ENCODE results near the gene OR10H4. TPM values are rescaled to one million over a fixed set of nuclear protein-coding genes. Genes with fewer than 3 reads are reported as not detected.
"Not testable (repeated sequence)": the region's sequence is repeated elsewhere in the genome, so short reads cannot be mapped to it uniquely, and the experiment has no call there.

Gene OR10H4
- total RNA-seq, 1 donor from 2014 or later = not detected

DNA sequence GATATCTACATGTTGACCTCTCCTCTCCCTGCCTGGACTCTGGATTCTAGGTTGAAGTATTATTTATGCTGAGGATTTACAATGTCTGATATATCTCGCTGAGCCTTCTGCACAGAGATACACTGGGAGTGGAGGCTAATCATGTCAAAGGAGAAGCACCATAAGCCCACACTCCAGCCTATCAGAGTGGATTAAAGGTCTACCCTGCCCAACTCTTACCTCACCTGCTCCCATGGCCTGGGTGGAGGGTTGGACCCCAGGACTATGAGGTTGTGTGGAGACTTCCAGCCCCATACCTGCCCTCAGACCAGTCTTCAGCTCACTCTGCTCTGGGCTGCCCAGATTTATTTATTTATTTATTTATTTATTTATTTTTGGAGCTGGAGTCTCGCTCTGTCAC is 15.4 kb downstream of the OR10H4 start:
- Mint-ChIP-seq H3K9me3 (no peaks in the 10 kb centered on the region), H3K27me3 (ENCODE audit: insufficient read depth) (peaks cover 12% of the 10 kb centered on the region), H3K36me3 (ENCODE audit: low read depth) (no peaks in the 10 kb centered on the region), H3K4me1 (ENCODE audit: low read depth) (no peaks in the 10 kb centered on the region), H3K27ac (no peak overlapping the region), H3K4me3 (no peak overlapping the region)
- DNase-seq (ENCODE audit: low spot score) = no peak
- intact Hi-C loops (cut with micrococcal nuclease) = no loop called here

DNA sequence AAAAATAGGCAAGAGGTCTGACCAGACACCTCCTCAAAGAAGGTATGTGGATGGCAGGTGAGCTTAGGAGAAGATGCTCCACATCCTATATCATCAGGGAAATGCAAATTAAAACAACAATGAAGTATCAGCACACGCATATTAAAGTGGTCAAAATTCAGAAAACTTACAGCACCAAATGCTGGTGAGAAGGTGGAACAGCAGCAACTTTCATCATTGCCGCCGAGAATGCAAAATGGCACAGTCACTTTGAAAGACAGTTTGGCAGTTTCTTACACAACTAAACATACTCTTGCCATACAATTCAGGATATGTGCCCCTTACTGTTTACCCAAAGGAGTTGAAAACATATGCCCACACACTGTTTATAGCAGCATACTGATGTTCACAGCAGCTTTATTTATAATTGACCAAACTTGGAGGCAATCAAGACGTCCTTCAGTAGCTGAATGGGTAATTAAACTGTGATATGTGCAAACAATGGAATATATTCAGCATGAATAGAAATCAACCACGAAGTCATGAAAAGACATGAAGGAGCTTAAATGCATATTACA is 22.5 kb downstream of the OR10H4 start:
- no peaks in the 10 kb centered on the region for H3K9me3 Mint-ChIP-seq
- H3K27me3 Mint-ChIP-seq (ENCODE audit: insufficient read depth) = peaks cover 14% of the 10 kb centered on the region
- no peaks in the 10 kb centered on the region for H3K36me3 Mint-ChIP-seq (ENCODE audit: low read depth)
- H3K4me1 Mint-ChIP-seq (ENCODE audit: low read depth) = no peaks in the 10 kb centered on the region
- H3K4me3 Mint-ChIP-seq = no peak overlapping the region
- intact Hi-C loops (cut with micrococcal nuclease) = no loop called here
- no peak overlapping the region for H3K27ac Mint-ChIP-seq
- no peak for DNase-seq (ENCODE audit: low spot score)

DNA sequence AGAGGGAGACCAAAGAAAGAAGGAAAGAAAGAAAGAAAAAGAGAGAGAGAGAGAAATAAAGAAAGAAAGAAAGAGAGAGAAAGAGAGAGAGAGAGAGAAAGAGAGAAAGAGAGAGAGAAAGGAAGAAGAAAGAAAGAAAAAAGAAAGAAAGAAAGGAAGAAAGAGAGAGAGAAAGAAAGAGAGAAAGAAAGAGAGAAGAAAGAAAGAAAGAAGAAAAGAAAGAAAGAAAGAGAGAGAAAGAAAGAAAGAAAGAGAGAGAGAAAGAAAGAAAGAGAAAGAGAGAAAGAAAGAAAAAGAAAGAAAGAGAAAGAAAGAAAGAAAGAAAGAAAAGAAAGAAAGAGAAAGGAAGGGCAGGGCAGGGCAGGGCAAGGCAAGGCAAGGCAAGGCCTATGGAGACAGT is 23.2 kb downstream of the OR10H4 start:
- DNase-seq (ENCODE audit: low spot score); H3K9me3 Mint-ChIP-seq; intact Hi-C loops (cut with micrococcal nuclease); H3K27ac Mint-ChIP-seq; H3K4me1 Mint-ChIP-seq (ENCODE audit: low read depth); H3K4me3 Mint-ChIP-seq; H3K36me3 Mint-ChIP-seq (ENCODE audit: low read depth): not testable (repeated sequence)
- H3K27me3 Mint-ChIP-seq (ENCODE audit: insufficient read depth) = peaks cover 11% of the 10 kb centered on the region

DNA sequence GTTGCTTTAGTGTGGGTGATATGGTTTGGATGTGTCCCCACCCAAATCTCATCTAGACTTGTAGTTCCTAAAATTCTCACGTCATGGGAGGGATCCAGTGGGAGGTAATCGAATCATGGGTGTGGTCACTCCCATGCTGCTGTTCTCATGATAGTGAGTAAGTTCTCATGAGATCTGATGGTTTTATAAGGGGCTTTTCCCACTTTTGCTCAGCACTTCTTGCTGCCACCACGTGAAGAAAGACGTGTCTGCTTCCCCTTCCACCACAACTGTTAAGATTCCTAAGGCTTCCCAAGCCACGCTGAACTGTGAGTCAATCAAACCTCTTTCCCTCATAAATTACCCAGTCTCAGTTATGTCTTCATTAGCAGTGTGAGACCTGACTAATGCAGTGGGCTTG is 26.0 kb downstream of the OR10H4 start:
- Mint-ChIP-seq H3K9me3 (no peaks in the 10 kb centered on the region), H3K27ac (no peak overlapping the region), H3K4me1 (ENCODE audit: low read depth) (no peaks in the 10 kb centered on the region), H3K36me3 (ENCODE audit: low read depth) (no peaks in the 10 kb centered on the region), H3K4me3 (no peak overlapping the region), H3K27me3 (ENCODE audit: insufficient read depth) (peaks cover 3% of the 10 kb centered on the region)
- DNase-seq (ENCODE audit: low spot score) = no peak
- intact Hi-C loops (cut with micrococcal nuclease) = no loop called here

DNA sequence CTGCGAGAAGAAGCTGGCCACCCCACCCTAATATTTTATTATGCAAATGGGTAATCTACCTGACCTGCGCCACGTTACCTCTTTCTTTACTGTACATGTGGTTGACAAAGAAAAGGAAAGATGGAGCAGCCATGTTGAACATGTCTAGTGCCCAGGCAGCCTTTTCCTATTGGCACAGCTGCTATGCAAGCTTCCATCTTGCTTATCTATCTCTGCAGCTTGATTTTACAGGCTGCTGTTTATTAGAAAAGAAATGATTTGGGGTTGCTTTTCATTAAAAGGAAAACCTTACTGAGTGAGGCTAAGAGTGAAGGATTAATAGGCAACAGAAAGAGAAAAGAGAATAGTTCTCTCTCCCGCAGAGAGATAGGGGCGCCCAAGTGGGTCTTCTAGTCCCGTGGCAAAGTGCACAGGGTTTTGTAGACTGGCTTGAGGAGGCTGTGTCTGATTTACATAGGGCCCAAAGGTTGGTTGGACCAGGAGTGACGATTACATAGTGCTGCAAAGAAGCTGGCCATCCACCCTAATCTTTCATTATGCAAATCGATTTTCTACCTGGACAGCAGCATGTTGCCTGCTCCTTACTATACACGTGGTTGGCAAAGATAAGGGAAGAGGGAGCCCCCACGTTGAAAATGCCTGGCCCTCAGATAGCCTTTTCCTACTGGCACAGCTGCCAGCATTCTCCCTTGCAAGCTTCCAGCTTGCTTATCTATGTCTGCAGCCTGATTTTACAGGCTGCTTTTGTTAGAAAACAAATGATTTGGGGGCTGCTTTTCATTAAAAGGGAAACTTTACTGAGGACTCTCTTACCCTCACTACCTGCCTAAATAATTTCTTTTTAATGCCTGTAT is 28.3 kb downstream of the OR10H4 start:
- H3K36me3 Mint-ChIP-seq (ENCODE audit: low read depth) = no peaks in the 10 kb centered on the region
- intact Hi-C loops (cut with micrococcal nuclease) = no loop called here
- H3K27ac Mint-ChIP-seq = no peak overlapping the region
- peaks cover 2% of the 10 kb centered on the region for H3K27me3 Mint-ChIP-seq (ENCODE audit: insufficient read depth)
- no peaks in the 10 kb centered on the region for H3K9me3 Mint-ChIP-seq
- H3K4me1 Mint-ChIP-seq (ENCODE audit: low read depth) = no peaks in the 10 kb centered on the region
- no peak overlapping the region for H3K4me3 Mint-ChIP-seq
- DNase-seq (ENCODE audit: low spot score) = no peak

DNA sequence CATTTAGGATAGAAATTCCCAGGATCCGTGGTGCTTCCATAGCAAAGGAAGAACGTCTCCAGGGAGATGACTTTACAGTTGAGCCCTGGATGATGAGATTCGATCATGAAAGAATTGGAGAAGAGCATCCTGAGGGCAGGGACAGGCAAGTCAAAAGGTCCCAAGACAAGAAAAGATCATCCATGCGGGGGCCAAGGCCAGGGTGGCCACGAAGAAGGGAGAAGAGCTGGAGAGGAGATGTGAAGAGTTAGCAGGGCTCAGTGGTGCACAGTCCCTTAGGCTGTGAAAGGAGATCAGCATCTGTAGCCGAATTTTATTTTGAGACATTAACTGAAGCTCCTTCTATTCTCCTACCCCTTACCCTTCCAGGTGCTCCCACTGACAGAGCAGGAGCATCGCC is 28.9 kb downstream of the OR10H4 start:
- Mint-ChIP-seq H3K9me3 (peaks cover 2% of the 10 kb centered on the region), H3K27me3 (ENCODE audit: insufficient read depth) (peaks cover 2% of the 10 kb centered on the region), H3K4me3 (no peak overlapping the region), H3K4me1 (ENCODE audit: low read depth) (no peaks in the 10 kb centered on the region), H3K36me3 (ENCODE audit: low read depth) (no peaks in the 10 kb centered on the region), H3K27ac (no peak overlapping the region)
- DNase-seq (ENCODE audit: low spot score) = no peak
- intact Hi-C loops (cut with micrococcal nuclease) = no loop called here

DNA sequence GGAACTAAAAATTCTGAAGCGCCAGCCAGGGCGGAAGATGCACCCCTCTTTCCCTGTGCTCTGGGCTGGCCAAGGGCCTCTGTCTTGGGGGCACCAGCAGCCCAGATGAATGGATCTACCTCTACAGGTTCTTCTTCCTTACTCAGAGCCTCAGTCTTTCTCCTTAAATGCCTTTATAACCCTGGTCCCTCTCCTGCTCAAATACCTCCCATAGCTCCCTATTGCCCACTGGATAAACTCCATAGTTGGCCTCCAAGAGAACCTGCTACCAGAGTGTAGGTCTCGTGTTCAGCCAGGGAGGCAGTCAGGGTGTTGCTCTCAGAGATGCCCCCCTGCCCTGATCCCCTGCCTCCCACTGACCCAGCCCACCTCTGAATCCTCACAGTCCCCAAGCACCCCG is 30.5 kb downstream of the OR10H4 start:
- no peaks in the 10 kb centered on the region for H3K36me3 Mint-ChIP-seq (ENCODE audit: low read depth)
- H3K27ac Mint-ChIP-seq = no peak overlapping the region
- no peak overlapping the region for H3K4me3 Mint-ChIP-seq
- peaks cover 2% of the 10 kb centered on the region for H3K27me3 Mint-ChIP-seq (ENCODE audit: insufficient read depth)
- no peak for DNase-seq (ENCODE audit: low spot score)
- no peaks in the 10 kb centered on the region for H3K4me1 Mint-ChIP-seq (ENCODE audit: low read depth)
- H3K9me3 Mint-ChIP-seq = peaks cover 9% of the 10 kb centered on the region
- intact Hi-C loops (cut with micrococcal nuclease) = no loop called here

DNA sequence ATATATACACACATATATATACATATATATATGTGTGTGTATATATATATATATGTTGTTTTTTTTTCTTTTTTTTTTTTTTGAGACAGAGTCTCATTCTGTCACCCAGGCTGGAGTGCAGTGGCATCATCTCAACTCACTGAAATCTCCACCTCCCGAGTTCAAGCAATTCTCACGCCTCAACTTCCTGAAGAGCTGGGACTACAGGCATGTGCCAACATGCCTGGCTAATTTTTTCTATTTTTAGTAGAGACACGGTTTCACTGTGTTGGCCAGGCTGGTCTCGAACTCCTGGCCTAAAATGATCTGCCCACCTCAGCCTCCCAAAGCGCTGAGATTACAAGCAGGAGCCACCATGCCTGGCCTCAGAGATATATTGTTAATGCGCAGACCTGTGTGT is 37.0 kb downstream of the OR10H4 start:
- H3K27ac Mint-ChIP-seq; intact Hi-C loops (cut with micrococcal nuclease); DNase-seq (ENCODE audit: low spot score); H3K9me3 Mint-ChIP-seq; H3K4me3 Mint-ChIP-seq; H3K36me3 Mint-ChIP-seq (ENCODE audit: low read depth); H3K4me1 Mint-ChIP-seq (ENCODE audit: low read depth): not testable (repeated sequence)
- H3K27me3 Mint-ChIP-seq (ENCODE audit: insufficient read depth) = peaks cover 12% of the 10 kb centered on the region

DNA sequence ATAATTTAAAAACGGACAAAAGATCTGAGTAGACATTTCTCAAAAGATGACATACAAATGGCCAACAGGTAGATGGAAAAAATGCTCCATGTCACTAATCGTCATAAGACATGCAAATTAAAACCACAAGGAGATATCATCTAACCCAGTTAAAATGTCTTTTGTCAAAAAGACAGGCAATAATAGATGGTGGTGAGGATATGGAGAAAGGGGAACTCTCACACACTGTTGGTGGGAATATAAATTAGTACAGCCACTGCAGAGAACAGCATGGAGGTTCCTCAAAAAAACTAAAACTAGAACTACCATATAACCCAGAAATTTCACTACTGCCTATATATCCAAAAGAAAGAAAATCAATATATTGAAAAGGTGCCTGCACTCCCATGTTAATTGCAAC is 37.9 kb downstream of the OR10H4 start:
- Mint-ChIP-seq H3K27me3 (ENCODE audit: insufficient read depth) (peaks cover 13% of the 10 kb centered on the region), H3K36me3 (ENCODE audit: low read depth) (no peaks in the 10 kb centered on the region), H3K9me3 (peaks cover 15% of the 10 kb centered on the region), H3K4me3 (no peak overlapping the region), H3K27ac (no peak overlapping the region), H3K4me1 (ENCODE audit: low read depth) (no peaks in the 10 kb centered on the region)
- intact Hi-C loops (cut with micrococcal nuclease) = no loop called here
- DNase-seq (ENCODE audit: low spot score) = no peak

DNA sequence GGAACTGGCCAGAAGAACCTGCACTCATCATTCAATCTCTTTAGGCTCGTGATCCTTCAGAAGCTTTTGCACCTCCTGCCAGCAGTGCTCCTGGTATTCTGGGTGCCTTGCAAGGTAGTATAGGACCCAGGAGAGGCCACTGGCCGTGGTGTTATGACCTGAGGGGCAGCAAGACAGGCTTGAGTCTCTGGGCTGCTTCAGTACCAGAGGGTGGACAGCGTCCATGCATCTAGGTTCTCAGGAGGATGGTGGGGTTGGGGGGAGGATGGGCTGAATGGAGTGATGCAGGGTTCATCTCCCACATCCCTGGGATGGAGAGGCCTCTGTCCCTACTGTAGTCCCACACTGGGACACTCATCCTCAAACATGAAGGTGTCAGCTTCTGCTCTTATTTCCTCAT is 41.1 kb downstream of the OR10H4 start:
- no peak for DNase-seq (ENCODE audit: low spot score)
- H3K27ac Mint-ChIP-seq = no peak overlapping the region
- intact Hi-C loops (cut with micrococcal nuclease) = no loop called here
- H3K9me3 Mint-ChIP-seq = peaks cover 8% of the 10 kb centered on the region
- no peaks in the 10 kb centered on the region for H3K36me3 Mint-ChIP-seq (ENCODE audit: low read depth)
- peaks cover 17% of the 10 kb centered on the region for H3K27me3 Mint-ChIP-seq (ENCODE audit: insufficient read depth)
- H3K4me1 Mint-ChIP-seq (ENCODE audit: low read depth) = no peaks in the 10 kb centered on the region
- H3K4me3 Mint-ChIP-seq = no peak overlapping the region

DNA sequence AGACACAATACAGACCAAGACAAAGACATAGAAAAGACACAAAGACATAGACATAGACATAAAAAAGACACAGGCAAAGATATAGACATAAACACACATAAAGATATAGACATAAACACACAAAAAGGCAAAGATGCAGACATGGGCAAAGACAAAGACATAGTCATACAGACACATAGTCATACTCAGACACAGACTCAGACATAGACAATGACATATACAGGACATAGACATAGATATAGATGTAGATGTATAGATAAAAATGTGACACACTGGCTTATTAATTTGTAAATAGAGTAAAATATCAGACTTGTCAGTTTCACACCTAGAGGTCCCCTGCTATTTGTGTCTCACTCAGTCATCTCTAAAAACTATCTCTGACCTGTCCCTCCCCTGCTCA is 42.8 kb downstream of the OR10H4 start:
- H3K9me3 Mint-ChIP-seq = peaks cover 13% of the 10 kb centered on the region
- H3K4me1 Mint-ChIP-seq (ENCODE audit: low read depth) = no peaks in the 10 kb centered on the region
- no peak for DNase-seq (ENCODE audit: low spot score)
- no peaks in the 10 kb centered on the region for H3K36me3 Mint-ChIP-seq (ENCODE audit: low read depth)
- H3K4me3 Mint-ChIP-seq = no peak overlapping the region
- no peak overlapping the region for H3K27ac Mint-ChIP-seq
- peaks cover 18% of the 10 kb centered on the region for H3K27me3 Mint-ChIP-seq (ENCODE audit: insufficient read depth)
- intact Hi-C loops (cut with micrococcal nuclease) = no loop called here

DNA sequence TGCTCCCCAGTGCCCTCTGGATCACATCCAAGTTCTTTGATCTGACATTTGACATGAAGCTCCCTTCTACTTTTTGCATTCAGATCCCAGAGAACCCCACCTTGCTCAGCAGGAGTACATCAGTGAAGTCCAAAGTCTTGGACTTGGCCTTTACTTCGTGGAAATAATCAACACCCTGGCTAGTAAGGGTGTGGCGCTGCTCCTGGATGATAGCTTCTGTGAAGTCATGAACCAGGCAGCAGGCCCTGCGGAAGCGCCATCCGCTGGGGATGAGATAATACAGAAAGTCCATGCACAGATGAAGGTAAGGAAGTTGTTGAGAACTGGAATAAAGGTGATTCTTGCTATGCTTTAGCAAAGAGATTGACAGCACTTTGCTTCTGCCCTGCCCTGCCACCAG is 43.2 kb downstream of the OR10H4 start:
- Mint-ChIP-seq H3K27me3 (ENCODE audit: insufficient read depth) (peaks cover 15% of the 10 kb centered on the region), H3K27ac (no peak overlapping the region), H3K4me1 (ENCODE audit: low read depth) (no peaks in the 10 kb centered on the region), H3K4me3 (no peak overlapping the region), H3K36me3 (ENCODE audit: low read depth) (no peaks in the 10 kb centered on the region), H3K9me3 (peaks cover 17% of the 10 kb centered on the region)
- intact Hi-C loops (cut with micrococcal nuclease) = no loop called here
- DNase-seq (ENCODE audit: low spot score) = no peak

DNA sequence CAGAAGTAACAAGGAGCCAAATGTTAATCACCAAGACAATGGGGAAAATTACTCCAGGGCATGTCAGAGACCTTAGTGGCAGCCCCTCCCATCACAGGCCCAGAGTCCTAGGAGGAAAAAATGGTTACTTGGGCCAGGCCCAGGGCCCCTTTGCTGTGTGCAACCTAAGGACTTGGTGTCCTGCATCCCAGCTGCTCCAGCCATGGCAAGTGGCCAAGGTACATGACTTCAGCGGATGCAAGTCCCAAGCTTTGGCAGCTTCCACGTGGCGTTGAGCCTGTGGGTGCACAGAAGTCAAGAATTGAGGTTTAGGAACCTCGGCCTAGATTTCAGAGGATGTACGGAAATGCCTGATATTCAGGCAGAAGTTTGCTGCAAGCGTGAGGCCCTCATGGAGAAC is 46.7 kb downstream of the OR10H4 start:
- no peak for DNase-seq (ENCODE audit: low spot score)
- no peaks in the 10 kb centered on the region for H3K36me3 Mint-ChIP-seq (ENCODE audit: low read depth)
- H3K4me1 Mint-ChIP-seq (ENCODE audit: low read depth) = peaks cover 5% of the 10 kb centered on the region
- H3K27me3 Mint-ChIP-seq (ENCODE audit: insufficient read depth) = peaks cover 15% of the 10 kb centered on the region
- H3K4me3 Mint-ChIP-seq = no peak overlapping the region
- no peak overlapping the region for H3K27ac Mint-ChIP-seq
- H3K9me3 Mint-ChIP-seq = peaks cover 17% of the 10 kb centered on the region
- intact Hi-C loops (cut with micrococcal nuclease) = no loop called here

All from activated T-helper 1 cell treated with anti-CD3 and anti-CD28 coated beads, Interleukin-12 subunit alpha, Interleukin-12 subunit beta, Interleukin-2, Interleukin-4 antibody, amounts not matched to agents 30 ng/mL and 10 ng/mL and 1 ng/mL, durations not matched to agents 14 hours and 24 hours and 36 hours (primary cell).